Stimulated activated CD8-positive, alpha-beta memory T cell treated with anti-CD3 and anti-CD28 coated beads, Interleukin-2, amount 100 ng/mL, for 48 hours (primary cell): ENCODE measurements around the gene CELF6.
A peak's percentile ranks its signal among the peaks of the same experiment; 100 is the strongest.

Source experiments
- DNase-seq, 2 donors: peaks; one replicate each; pipeline ENCODE4 v3.0.0-alpha.2; 2020; ENCODE audit warnings: low read depth in 2 of 2

Gene CELF6

DNA sequence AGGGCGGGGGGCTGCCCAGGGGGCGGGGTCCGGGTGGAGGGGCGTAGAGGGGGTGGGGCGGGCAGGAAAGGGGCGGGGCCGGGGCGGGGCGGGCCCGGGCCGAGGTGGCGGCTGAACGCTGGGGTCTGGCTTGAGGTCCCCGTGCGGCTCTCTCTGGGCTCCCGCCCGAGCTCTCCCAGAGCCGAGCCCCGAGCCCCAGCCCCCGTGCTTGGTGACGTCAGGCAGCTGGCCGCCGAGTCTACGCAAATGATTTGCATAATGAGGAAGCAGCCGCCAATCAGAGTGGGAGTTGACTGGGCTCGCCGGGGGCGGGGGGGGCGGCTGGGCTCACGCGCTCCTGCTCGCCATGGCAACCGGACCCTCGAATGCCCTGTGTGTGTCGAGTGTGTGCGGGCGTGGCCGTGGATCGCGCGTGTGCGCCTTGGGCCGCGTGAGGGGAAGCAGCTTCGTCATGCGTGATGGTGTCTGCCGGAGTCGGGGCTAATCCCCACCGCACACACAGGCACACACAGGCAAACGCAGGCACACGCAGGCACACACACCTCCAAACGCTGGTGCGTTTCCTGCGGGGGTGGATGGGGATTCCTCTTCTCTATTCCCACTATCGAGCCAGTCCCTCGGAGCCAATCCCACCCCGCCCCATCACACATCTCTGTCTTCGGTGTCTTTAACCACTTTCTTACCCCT is at the start of gene CELF6:
Gene CELF6 (minus strand): TSS at position 173 of the 687 bp plus-strand sequence. CDS start 283 bp downstream, outside the sequence.
- peak; percentile 52 to 62 for DNase-seq

- DNase-seq = no peak
Measured at GRCh38 chr15:72368899-72369298, 48.9 kb upstream of the CELF6 start.

- no peak for DNase-seq
Measured at GRCh38 chr15:72368325-72368724, 48.4 kb upstream of the CELF6 start.

DNA sequence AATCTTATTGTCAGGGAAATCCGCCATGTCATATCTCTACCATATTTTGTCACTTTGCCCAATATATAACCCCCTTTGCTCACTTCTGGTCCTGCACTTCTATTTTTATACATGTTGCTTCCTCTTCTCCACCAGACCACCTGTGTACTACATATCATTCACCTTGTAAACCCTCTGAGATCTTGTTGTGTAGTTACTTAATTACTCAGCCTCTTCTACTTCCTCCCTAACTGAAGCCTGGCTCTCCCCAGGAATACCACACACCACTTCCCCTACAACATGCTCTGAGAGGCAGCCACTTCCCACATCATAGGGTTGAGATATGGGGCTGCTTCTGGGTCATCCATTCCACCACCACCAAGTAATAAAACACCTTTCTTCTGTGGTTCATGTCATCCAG is 45.9 kb upstream of the CELF6 start:
- no peak for DNase-seq

- no peak for DNase-seq
Measured at GRCh38 chr15:72361176-72361575, 41.2 kb upstream of the CELF6 start.

DNA sequence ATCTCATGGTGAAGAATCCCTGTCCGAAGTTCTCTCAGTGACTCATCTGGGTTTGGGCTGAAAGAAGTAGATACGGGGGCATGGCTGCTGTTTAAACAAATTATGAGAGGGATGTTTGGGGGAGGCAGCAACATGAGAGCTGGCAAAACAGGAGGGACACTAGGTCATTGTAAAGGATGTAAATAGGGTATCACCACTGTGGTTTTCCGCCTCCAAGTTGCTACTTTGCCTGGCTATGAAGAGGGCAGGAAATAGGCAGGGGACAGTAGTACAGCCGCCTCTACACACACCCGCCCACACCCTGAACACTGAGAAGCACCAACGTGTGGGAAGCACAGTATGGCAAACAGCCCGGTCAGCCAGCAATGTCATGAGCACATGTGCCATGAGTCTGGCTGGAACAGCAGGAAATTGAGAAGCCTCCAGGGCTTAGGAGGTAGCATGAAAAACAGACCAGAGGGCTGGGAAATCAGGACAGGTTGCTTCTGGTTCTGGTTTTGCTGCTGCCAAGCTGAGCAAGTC is 38.8 kb upstream of the CELF6 start:
- no peak for DNase-seq

GRCh38 chr15:72358121-72358520 is 38.2 kb upstream of the CELF6 start:
- DNase-seq = no peak

DNA sequence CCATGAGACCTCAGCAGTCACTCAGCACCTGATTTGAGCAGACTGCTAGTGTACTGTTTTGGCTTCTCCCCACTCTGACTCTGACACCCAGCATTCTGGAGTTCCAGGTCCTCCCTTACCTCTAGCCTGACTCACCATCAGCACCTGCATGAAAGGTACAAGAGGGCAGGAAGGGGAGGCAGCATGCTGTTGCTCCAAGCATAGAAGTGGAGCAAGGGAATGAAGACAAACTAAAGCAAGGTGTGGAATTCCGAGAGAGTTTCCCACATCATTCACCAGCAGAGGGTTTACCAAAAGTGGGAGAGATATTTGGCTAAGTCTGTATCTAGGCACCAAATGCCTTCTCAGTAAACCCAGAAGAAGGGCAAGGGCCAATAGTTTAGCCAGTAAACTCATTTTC is 34.5 kb upstream of the CELF6 start:
- DNase-seq = no peak

GRCh38 chr15:72353266-72353665 is 33.3 kb upstream of the CELF6 start:
- DNase-seq = no peak

DNA sequence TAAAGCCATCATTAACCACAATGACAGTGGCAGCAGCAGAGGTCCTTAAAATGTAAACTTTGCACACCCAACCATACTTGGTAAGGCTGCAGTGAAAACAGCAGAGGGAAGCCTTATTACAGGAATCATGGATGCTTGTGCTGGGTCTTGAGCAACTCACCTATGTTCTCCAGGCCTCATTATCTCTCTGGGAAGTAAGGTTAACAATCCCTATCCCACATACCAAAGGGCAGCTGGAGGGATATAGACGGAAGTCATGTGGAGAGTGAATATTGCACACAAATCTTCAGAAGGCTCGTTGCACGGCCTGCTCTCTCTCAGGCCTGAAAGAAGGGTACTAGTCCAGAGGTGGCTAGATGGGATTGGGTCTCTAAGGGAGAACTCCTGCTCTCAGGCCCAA is 25.8 kb upstream of the CELF6 start:
- DNase-seq = no peak

DNA sequence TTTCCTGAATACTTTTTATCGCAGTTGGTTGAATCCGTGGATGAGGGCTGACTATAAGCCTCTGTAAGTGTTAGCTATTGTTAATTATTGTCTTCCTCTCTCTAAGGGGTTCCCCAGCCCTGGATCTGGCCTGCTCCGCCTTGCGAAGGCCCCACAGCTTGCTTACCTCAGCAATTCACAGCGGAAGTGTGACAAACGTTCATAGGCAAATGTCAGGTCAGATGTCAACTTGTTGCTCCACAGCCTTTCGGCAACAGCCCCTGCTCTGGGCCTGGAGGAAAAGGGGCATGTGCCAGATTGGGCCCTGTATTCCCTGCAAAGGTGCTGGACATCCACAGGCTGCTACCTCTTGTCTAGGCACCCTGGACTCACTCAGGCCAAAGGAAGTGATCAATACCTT is 25.3 kb upstream of the CELF6 start:
- no peak for DNase-seq

- no peak for DNase-seq
Measured at GRCh38 chr15:72344602-72345001, 24.6 kb upstream of the CELF6 start.

- DNase-seq = peak in 1 of 2 donors; percentile 15
Measured at GRCh38 chr15:72342385-72342784, 22.4 kb upstream of the CELF6 start.

GRCh38 chr15:72341361-72341760 is 21.4 kb upstream of the CELF6 start:
- DNase-seq = no peak

DNA sequence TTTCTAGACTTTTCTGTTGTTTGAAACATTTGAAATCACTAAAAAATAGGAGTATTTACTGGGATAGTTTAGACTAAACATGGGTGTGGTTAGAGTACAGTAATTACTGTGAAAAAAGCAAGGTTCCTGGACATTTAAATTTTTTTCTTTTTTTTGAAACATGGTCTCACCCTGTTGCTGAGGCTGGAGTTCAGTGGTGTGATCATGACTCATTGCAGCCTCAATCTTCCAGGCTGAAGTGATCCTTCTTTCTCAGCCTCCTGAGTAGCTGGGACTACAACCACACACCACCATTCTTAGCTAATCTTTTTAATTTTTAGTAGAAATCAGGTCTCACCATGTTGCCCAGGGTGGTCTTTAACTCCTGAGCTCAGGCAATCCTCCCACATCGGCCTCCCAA is 20.4 kb upstream of the CELF6 start:
- no peak for DNase-seq

DNA sequence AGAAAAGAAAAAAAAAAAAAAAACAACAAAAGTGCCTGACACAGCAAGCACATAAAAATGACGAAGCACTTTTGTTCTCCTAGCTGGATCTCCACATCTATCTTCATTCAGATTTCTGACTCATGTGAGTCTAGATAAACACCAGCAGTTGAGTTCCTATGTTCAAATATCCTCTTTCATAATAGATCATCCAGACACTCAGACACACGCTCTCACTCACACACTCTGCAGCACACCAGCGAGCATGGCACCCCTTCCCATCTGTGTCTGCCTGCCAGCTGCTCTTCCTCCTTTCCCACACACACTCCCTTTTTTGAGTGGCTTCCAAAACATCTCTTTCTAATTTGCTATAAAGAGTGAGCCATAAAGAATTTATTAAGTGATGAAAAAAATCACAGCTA is 19.8 kb upstream of the CELF6 start:
- DNase-seq = no peak

DNA sequence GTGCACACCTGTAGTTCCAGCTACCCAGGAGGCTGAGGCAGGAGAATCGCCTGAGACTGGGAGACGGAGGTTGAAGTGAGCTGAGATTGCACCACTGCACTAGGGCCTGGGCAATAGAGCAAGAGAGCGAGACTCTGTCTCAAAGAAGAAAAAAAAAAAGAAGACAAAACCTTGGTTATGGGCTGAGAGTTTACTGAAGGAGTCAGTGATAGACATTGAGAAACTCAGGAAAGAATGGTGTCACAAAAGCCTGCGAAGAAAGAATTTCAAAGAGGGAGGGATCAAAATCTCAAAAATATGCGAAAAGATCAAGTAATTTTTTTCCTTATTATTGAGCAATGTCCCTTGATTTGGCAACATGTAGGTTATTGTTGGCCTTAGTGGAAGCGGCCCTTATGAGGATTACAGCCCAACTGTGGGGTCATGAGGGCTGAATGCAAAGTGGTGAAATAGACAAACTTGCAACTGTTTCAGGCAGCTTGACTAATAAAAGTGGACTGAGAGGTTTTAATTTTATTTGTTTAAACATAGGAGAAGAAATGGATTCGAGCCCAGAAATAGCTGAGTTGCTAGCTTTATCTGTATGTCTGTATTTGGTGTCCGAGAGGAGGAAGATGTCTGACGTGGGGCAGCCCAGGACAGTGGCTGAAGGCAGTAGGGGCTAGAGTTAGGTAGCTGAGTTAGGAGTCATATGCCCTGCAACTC is 18.8 kb upstream of the CELF6 start:
- DNase-seq = no peak

- DNase-seq = no peak
Measured at GRCh38 chr15:72338148-72338547, 18.2 kb upstream of the CELF6 start.

- no peak for DNase-seq
Measured at GRCh38 chr15:72334842-72335241, 14.9 kb upstream of the CELF6 start.

GRCh38 chr15:72331021-72331420 is 11.1 kb upstream of the CELF6 start:
- no peak for DNase-seq

GRCh38 chr15:72323752-72324151 is 3.8 kb upstream of the CELF6 start:
- no peak for DNase-seq

- peak; percentile 14 to 31 for DNase-seq
Measured at GRCh38 chr15:72319360-72319984, 485 bp downstream of the CELF6 start.

GRCh38 chr15:72318408-72318942 is 1.5 kb downstream of the CELF6 start:
- no peak for DNase-seq
